ENCODE results near the gene CNTNAP2.
A peak's percentile ranks its signal among the peaks of the same experiment; 100 is the strongest.

CNTNAP2 gene

DNA sequence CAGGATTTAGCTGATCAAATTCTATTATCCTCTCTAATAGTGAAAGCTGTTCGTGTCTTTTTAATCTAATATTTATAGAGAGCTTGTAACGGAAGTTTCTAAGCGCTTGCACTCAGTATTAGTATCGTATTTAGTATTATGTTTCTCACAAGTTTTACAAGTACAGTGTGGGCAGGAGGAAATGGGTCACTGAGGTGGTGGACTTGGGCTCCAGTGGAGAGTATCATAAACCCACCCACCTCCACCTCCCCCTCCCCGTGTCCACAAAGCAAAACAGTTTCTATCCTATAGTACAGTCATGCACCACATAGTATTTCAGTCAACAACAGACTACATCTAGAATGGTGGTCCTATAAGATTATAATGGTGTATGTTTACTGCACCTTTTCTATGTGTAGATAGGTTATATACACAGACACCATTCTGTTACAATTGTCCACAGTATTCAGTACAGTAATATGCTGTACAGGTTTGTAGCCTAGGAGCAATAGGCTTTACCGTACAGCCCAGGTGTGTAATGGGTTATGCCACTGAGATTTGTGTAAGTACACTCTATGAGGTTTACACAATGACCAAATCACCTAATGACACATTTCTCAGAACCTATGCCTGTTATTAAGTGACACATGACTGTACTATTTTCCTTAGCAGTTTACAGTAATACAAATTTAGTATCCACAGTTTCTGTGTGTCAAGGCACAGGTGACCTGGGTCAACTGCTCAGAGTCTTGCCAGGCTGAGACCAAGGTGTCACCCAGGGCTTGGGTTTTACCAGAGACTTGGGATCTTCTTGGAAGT lies 1452.7 kb downstream of the CNTNAP2 start:
- Histone ChIP-seq H3K27ac (ENCODE audit: low read depth, low read length) (no peak overlapping the region), H3K36me3 (ENCODE audit: insufficient read depth, low read length) (no peaks in the 10 kb centered on the region), H2AFZ (ENCODE audit: low read length, unreplicated experiment) (no peak overlapping the region), H3K79me2 (ENCODE audit: control insufficient read depth, insufficient read depth, low read length, unreplicated experiment) (no peaks in the 10 kb centered on the region), H3K27me3 (ENCODE audit: insufficient read depth, low read length) (no peaks in the 10 kb centered on the region), H3K4me3 (ENCODE audit: low read depth, low read length) (no peak overlapping the region), H3K4me1 (ENCODE audit: control insufficient read depth, insufficient read depth, low read length, unreplicated experiment) (peaks cover 8% of the 10 kb centered on the region)

DNA sequence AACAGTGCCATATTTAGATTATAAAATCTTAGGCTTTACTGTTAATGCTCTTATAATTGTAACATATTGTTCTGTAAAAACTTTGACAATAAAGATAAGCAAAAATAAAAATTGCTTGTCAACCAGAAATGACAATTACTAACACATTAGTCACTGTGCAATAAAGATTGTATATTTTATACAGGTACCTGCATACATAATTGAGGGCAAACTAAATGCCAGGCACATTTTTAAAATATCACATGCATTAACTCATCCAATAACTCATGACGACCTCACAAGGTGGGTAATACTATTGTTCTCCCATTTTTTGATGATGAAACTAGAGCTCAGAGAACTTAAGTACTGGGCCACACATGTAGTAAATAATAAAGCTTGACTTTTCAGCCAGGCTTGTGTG lies 1453.8 kb downstream of the CNTNAP2 start:
- no peak overlapping the region for H3K4me3 ChIP-seq (ENCODE audit: low read depth, low read length)
- peak overlapping the region; percentile 12 for H2AFZ ChIP-seq (ENCODE audit: low read length, unreplicated experiment)
- no peaks in the 10 kb centered on the region for H3K79me2 ChIP-seq (ENCODE audit: control insufficient read depth, insufficient read depth, low read length, unreplicated experiment)
- no peaks in the 10 kb centered on the region for H3K36me3 ChIP-seq (ENCODE audit: insufficient read depth, low read length)
- no peak overlapping the region for H3K27ac ChIP-seq (ENCODE audit: low read depth, low read length)
- no peaks in the 10 kb centered on the region for H3K27me3 ChIP-seq (ENCODE audit: insufficient read depth, low read length)
- peaks cover 10% of the 10 kb centered on the region for H3K4me1 ChIP-seq (ENCODE audit: control insufficient read depth, insufficient read depth, low read length, unreplicated experiment)

DNA sequence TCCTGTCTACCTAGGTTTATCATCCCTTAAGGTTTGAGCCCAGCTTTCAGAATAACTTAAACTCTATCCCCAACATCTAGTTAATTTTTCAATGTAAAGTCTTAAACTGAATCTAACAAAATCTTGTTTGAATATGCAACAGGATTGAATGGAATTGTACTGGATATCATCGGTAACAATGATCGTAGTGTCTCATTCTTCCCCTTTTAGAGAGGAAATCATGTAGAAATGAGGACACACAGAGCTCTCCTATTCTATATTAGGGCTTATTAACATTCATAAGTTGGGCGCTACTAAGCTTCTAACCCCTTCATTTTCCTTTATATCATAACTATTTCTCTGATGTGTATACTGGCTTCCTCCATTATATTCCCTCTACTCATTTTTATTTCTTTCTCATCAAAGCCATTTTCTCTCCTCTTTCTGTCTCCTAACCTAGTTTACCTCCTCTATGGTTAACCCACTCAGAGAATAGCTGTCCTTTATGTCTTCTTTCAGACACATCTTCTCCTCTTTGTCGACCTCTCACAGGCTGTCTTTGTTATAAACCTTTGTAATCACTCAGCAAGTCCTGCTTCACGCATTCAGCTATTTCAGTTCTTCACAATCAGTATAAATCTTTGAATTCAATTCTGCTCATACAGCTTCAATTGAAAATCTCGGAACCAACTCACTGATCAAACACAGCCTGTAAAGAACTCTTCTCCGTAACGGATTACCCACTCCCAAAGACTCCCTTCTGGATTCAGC lies 1455.0 kb downstream of the CNTNAP2 start:
- Histone ChIP-seq H3K79me2 (ENCODE audit: control insufficient read depth, insufficient read depth, low read length, unreplicated experiment) (no peaks in the 10 kb centered on the region), H3K36me3 (ENCODE audit: insufficient read depth, low read length) (no peaks in the 10 kb centered on the region), H3K27me3 (ENCODE audit: insufficient read depth, low read length) (no peaks in the 10 kb centered on the region), H3K27ac (ENCODE audit: low read depth, low read length) (no peak overlapping the region), H2AFZ (ENCODE audit: low read length, unreplicated experiment) (no peak overlapping the region), H3K4me1 (ENCODE audit: control insufficient read depth, insufficient read depth, low read length, unreplicated experiment) (peaks cover 10% of the 10 kb centered on the region), H3K4me3 (ENCODE audit: low read depth, low read length) (no peak overlapping the region)

DNA sequence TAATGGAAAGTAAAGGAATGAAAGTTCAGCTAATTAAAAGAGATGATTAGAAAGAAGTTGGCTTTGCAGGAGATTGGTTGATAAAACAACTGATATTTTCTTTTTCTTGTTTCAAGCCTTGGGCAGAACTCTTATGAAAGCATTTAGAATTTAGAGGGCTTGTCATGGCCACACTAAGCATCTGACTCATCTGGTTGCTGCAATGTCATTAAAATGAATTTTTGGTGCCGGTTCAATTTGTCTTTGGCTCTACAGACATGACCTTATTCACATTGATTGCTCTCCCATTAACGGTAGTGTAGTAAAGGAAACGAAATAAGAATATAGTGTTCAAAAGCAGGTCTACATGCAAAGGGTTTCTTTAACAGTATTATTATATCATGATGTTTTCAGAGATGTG lies 1461.6 kb downstream of the CNTNAP2 start:
- H3K27me3 ChIP-seq (ENCODE audit: insufficient read depth, low read length) = no peaks in the 10 kb centered on the region
- no peaks in the 10 kb centered on the region for H3K36me3 ChIP-seq (ENCODE audit: insufficient read depth, low read length)
- no peak overlapping the region for H3K27ac ChIP-seq (ENCODE audit: low read depth, low read length)
- H3K79me2 ChIP-seq (ENCODE audit: control insufficient read depth, insufficient read depth, low read length, unreplicated experiment) = no peaks in the 10 kb centered on the region
- H2AFZ ChIP-seq (ENCODE audit: low read length, unreplicated experiment) = no peak overlapping the region
- peaks cover 11% of the 10 kb centered on the region for H3K4me1 ChIP-seq (ENCODE audit: control insufficient read depth, insufficient read depth, low read length, unreplicated experiment)
- no peak overlapping the region for H3K4me3 ChIP-seq (ENCODE audit: low read depth, low read length)

DNA sequence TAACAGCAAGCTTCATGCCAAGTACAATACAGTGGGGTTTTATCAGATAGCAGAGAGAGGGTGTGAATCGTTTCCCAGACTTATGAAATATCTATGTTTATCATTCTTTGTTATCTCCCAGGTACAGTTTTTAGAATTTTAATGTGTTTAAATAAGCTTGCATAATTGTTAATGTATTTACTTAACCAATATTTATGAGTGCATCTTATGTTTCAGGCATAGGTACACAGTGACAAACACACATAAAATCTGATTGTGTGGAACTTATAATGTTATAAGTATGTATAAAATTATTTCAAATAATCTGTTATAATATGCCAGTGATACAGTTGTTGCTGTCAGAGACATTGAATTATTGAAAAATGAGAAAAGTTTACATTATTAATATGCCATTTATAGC lies 1462.5 kb downstream of the CNTNAP2 start:
- H3K27ac ChIP-seq (ENCODE audit: low read depth, low read length) = no peak overlapping the region
- no peaks in the 10 kb centered on the region for H3K27me3 ChIP-seq (ENCODE audit: insufficient read depth, low read length)
- no peaks in the 10 kb centered on the region for H3K36me3 ChIP-seq (ENCODE audit: insufficient read depth, low read length)
- H3K79me2 ChIP-seq (ENCODE audit: control insufficient read depth, insufficient read depth, low read length, unreplicated experiment) = no peaks in the 10 kb centered on the region
- no peak overlapping the region for H3K4me3 ChIP-seq (ENCODE audit: low read depth, low read length)
- H3K4me1 ChIP-seq (ENCODE audit: control insufficient read depth, insufficient read depth, low read length, unreplicated experiment) = peaks cover 10% of the 10 kb centered on the region
- no peak overlapping the region for H2AFZ ChIP-seq (ENCODE audit: low read length, unreplicated experiment)

DNA sequence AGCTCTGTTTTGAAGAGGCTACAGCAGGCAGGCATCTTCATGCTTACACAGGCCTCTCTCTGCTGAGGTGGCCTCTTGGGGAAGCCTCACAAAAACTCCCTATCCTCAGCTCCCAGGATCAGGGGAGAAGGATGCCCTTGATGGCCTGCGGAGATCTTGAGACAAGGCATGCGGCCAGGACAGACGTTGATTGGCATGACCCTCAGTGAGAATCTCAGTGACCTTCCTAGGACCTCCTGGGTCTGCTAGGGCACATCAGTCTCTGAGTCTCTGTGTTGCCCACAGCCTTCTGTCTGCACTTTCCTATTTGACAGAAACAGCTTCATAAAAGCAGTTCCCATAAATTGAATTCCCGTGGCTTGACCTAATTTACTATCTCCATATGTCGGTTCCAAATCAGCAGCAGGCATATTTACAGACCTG lies 1468.2 kb downstream of the CNTNAP2 start:
- no peaks in the 10 kb centered on the region for H3K4me1 ChIP-seq (ENCODE audit: control insufficient read depth, insufficient read depth, low read length, unreplicated experiment)
- no peaks in the 10 kb centered on the region for H3K79me2 ChIP-seq (ENCODE audit: control insufficient read depth, insufficient read depth, low read length, unreplicated experiment)
- no peak overlapping the region for H3K27ac ChIP-seq (ENCODE audit: low read depth, low read length)
- no peaks in the 10 kb centered on the region for H3K27me3 ChIP-seq (ENCODE audit: insufficient read depth, low read length)
- H2AFZ ChIP-seq (ENCODE audit: low read length, unreplicated experiment) = no peak overlapping the region
- no peaks in the 10 kb centered on the region for H3K36me3 ChIP-seq (ENCODE audit: insufficient read depth, low read length)
- H3K4me3 ChIP-seq (ENCODE audit: low read depth, low read length) = no peak overlapping the region

DNA sequence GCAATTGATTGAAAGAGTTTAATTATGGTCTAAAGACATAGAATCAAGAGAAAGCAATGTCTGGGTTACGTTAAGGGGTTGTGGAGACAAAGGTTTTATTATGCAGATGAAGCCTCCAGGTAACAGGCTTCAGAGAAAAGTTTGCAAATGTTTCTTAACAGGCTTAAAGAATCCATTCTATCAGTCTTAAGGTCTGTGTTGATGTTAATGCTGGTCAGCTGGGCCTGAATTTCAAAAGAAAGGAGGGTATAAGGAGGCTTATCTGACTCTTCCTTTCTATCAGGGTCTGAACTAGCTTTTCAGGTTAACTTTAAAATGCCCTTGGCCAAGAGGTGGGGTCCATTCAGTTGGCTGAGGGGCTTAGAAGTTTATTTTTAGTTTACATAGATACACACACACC lies 1469.5 kb downstream of the CNTNAP2 start:
- Histone ChIP-seq H3K27ac (ENCODE audit: low read depth, low read length) (no peak overlapping the region), H3K4me3 (ENCODE audit: low read depth, low read length) (no peak overlapping the region), H3K4me1 (ENCODE audit: control insufficient read depth, insufficient read depth, low read length, unreplicated experiment) (no peaks in the 10 kb centered on the region), H3K79me2 (ENCODE audit: control insufficient read depth, insufficient read depth, low read length, unreplicated experiment) (no peaks in the 10 kb centered on the region), H3K27me3 (ENCODE audit: insufficient read depth, low read length) (no peaks in the 10 kb centered on the region), H2AFZ (ENCODE audit: low read length, unreplicated experiment) (no peak overlapping the region), H3K36me3 (ENCODE audit: insufficient read depth, low read length) (no peaks in the 10 kb centered on the region)

DNA sequence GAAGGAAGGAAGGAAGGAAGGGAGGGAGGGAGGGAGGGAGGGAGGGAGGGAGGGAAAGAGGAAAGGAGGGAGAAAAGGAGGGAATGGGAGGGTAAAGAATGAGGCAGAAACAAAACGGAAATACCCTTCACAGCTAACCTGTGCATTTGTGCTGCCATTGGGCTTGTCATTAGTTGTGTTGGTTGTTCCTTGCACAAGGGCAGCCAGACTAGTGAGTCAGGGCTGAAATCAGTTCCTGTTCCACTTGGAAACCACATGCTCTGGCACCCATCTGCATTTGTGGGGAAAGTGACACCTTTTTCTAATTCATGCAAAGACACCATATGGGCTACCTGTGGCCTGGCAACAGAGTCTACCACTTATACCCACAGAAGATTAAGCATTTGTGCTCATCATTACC lies 1469.9 kb downstream of the CNTNAP2 start:
- no peaks in the 10 kb centered on the region for H3K27me3 ChIP-seq (ENCODE audit: insufficient read depth, low read length)
- no peak overlapping the region for H3K27ac ChIP-seq (ENCODE audit: low read depth, low read length)
- H3K36me3 ChIP-seq (ENCODE audit: insufficient read depth, low read length) = no peaks in the 10 kb centered on the region
- H3K4me1 ChIP-seq (ENCODE audit: control insufficient read depth, insufficient read depth, low read length, unreplicated experiment) = no peaks in the 10 kb centered on the region
- H3K4me3 ChIP-seq (ENCODE audit: low read depth, low read length) = no peak overlapping the region
- no peak overlapping the region for H2AFZ ChIP-seq (ENCODE audit: low read length, unreplicated experiment)
- no peaks in the 10 kb centered on the region for H3K79me2 ChIP-seq (ENCODE audit: control insufficient read depth, insufficient read depth, low read length, unreplicated experiment)

DNA sequence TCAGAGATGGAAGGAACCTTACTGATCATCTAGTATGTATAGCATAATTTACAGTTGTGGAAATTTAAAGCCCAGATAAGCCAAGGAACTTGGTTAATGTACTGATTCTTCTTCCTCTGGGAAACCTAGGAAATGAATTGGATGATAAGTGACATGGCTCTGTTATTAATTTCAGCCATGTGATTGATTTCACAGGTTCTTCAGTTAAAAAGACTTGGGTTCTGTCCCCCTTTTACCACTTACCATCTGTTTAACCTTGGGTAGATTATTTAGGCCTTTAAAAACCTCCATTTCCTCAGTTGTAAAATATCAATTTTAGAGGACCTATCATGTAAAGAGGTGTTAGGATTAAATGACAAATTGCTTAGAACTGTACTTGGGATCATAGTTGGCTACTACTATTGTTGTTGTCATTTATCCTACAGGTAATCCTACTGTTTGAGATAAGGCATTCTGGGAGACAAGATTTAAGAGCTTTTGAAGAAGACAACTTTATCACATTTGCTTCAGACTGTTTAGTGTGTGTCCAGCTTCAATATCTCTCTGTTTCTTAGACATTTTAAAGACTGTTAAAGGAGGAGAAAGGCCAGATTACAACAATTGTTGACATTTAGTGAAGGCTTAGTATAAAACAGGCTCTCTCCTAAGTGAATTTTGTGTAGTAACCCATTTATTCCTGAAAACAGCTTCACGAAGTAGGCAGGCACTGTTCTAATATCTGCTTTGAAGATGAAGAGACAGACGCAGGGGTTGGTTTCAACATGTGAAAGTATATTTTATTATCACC lies 1476.9 kb downstream of the CNTNAP2 start:
- H3K36me3 ChIP-seq (ENCODE audit: insufficient read depth, low read length) = no peaks in the 10 kb centered on the region
- H3K27me3 ChIP-seq (ENCODE audit: insufficient read depth, low read length) = no peaks in the 10 kb centered on the region
- no peak overlapping the region for H3K27ac ChIP-seq (ENCODE audit: low read depth, low read length)
- no peaks in the 10 kb centered on the region for H3K4me1 ChIP-seq (ENCODE audit: control insufficient read depth, insufficient read depth, low read length, unreplicated experiment)
- no peak overlapping the region for H2AFZ ChIP-seq (ENCODE audit: low read length, unreplicated experiment)
- no peaks in the 10 kb centered on the region for H3K79me2 ChIP-seq (ENCODE audit: control insufficient read depth, insufficient read depth, low read length, unreplicated experiment)
- H3K4me3 ChIP-seq (ENCODE audit: low read depth, low read length) = no peak overlapping the region

DNA sequence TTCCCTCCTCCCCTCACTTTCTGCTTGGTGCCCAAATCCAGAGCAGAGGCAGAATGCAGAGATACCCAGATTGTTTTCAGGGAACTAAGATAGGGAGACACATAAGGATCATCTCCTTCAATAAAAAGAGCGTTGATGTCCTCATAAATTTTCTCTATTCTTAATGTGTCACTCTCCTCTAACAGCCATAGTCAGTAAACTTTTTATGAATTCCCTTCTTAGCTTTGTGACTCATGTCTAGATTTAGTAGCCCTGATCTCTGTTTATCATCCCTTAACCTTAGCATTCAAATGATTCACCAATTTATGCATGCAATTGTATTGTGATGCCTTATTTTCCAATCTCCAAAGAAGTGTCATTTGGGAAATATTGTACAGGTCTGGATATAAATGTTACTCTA lies 1478.4 kb downstream of the CNTNAP2 start:
- H3K4me1 ChIP-seq (ENCODE audit: control insufficient read depth, insufficient read depth, low read length, unreplicated experiment) = no peaks in the 10 kb centered on the region
- H2AFZ ChIP-seq (ENCODE audit: low read length, unreplicated experiment) = no peak overlapping the region
- H3K4me3 ChIP-seq (ENCODE audit: low read depth, low read length) = no peak overlapping the region
- no peaks in the 10 kb centered on the region for H3K79me2 ChIP-seq (ENCODE audit: control insufficient read depth, insufficient read depth, low read length, unreplicated experiment)
- no peaks in the 10 kb centered on the region for H3K36me3 ChIP-seq (ENCODE audit: insufficient read depth, low read length)
- H3K27ac ChIP-seq (ENCODE audit: low read depth, low read length) = no peak overlapping the region
- no peaks in the 10 kb centered on the region for H3K27me3 ChIP-seq (ENCODE audit: insufficient read depth, low read length)
